Measurements from ENCODE around the gene NSMCE3. TPM values are rescaled to one million over a fixed set of nuclear protein-coding genes. Genes with fewer than 3 reads are reported as not detected.

Gene NSMCE3
- polyA plus RNA-seq, 4 donors = 8.7 to 11.8 (median 9.7) TPM

DNA sequence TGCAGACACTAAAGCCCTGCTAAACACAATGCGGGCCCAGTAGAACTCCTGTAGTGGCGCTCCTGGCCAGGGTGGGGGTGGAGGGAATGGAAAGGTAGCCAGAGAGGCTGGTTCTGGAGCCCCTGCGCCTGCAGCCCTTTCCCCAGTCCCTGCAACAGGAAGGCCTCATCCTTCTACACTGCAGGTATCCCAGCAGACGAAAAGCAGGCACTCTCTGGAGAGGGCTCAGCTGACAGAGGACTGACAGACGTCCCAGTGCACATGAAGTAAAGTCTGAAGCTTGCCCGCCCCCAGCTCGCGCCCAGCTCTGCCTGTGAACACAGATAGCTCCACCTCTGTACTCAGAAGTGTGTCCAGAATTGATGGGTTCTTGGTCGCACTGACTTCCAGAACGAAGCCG is 46.0 kb downstream of the NSMCE3 start:
- no peak for DNase-seq (ENCODE audit: low read depth in 4 of 4, low spot score in 3 of 4)

- DNase-seq (ENCODE audit: low read depth in 4 of 4, low spot score in 3 of 4) = no peak
These were observed 47.3 kb downstream of the NSMCE3 start for GRCh38 chr15:29222129-29222853.

GRCh38 chr15:29220852-29221251 is 48.8 kb downstream of the NSMCE3 start:
- DNase-seq (ENCODE audit: low read depth in 4 of 4, low spot score in 3 of 4) = no peak

GRCh38 chr15:29216955-29217354 is 52.7 kb downstream of the NSMCE3 start:
- no peak for DNase-seq (ENCODE audit: low read depth in 4 of 4, low spot score in 3 of 4)

All from left renal pelvis (tissue), 4 donors.